ENCODE results near the gene DLL3.

DLL3 gene

DNA sequence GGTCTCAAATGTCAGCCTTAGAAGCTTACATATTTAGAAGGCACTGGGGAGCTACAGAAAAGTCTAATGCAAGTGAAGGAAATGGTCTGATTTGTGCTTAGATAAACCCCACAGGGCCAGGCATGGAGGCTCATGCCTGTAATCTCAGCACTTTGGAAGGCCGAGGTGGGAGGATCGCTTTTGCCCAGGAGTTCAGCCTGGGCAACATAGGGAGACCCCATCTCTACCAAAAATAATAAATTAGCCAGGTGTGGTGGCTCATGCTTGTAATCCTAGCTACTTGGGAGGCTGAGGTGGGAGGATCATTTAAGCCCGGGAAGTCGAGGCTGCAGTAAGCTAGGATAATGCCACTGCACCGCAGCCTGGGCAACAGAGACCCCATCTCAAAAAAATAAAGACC, 2.7 kb upstream of the DLL3 start:
- no peaks in the 10 kb centered on the region for H3K9me3 ChIP-seq (ENCODE audit: low read depth, low read length)
- TF ChIP-seq EZH2 (IDR thresholded peaks at IDR 0.05) (no peak), POLR2AphosphoS5 (IDR thresholded peaks at IDR 0.05; ENCODE audit: borderline replicate concordance, low read depth, low read length) (no peak), FOXP2 (optimal IDR thresholded peaks at IDR 0.05; ENCODE audit: control extremely low read depth, extremely low read length, insufficient read depth) (no peak)
- no peaks in the 10 kb centered on the region; the same call in 1 of the 2 replicates for H3K36me3 ChIP-seq (ENCODE audit: insufficient read depth, low read length)
- no peak overlapping the region for H3K9ac ChIP-seq (ENCODE audit: insufficient read length)
- H3K4me3 ChIP-seq = no peak overlapping the region
- DNase-seq (ENCODE audit: low read depth, low spot score) = no peak
- H3K27ac ChIP-seq = no peak overlapping the region

DNA sequence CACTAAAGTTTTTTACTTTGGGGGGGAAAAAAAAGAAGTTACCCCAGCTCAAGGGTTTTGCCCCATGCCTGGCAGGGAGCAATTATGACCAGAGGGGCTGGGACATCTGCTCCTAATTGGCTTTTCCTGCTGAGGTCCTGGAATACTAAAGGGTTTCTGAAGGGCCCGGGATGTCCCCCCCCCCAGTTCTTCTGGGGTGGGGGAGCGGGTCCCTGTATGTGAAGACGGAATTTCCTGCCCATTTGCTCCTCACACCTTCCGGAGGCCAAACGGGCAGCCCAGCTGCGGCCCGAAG, 1.1 kb upstream of the DLL3 start:
- no peak overlapping the region for H3K27ac ChIP-seq
- no peak overlapping the region for H3K9ac ChIP-seq (ENCODE audit: insufficient read length)
- H3K4me3 ChIP-seq = peak overlapping the region; percentile 90
- TF ChIP-seq FOXP2 (optimal IDR thresholded peaks at IDR 0.05; ENCODE audit: control extremely low read depth, extremely low read length, insufficient read depth) = no peak
- TF ChIP-seq EZH2 (IDR thresholded peaks at IDR 0.05) = no peak
- TF ChIP-seq POLR2AphosphoS5 (IDR thresholded peaks at IDR 0.05; ENCODE audit: borderline replicate concordance, low read depth, low read length) = no peak
- DNase-seq (ENCODE audit: low read depth, low spot score) = no peak
- no peaks in the 10 kb centered on the region for H3K36me3 ChIP-seq (ENCODE audit: insufficient read depth, low read length)
- no peaks in the 10 kb centered on the region for H3K9me3 ChIP-seq (ENCODE audit: low read depth, low read length)

DNA sequence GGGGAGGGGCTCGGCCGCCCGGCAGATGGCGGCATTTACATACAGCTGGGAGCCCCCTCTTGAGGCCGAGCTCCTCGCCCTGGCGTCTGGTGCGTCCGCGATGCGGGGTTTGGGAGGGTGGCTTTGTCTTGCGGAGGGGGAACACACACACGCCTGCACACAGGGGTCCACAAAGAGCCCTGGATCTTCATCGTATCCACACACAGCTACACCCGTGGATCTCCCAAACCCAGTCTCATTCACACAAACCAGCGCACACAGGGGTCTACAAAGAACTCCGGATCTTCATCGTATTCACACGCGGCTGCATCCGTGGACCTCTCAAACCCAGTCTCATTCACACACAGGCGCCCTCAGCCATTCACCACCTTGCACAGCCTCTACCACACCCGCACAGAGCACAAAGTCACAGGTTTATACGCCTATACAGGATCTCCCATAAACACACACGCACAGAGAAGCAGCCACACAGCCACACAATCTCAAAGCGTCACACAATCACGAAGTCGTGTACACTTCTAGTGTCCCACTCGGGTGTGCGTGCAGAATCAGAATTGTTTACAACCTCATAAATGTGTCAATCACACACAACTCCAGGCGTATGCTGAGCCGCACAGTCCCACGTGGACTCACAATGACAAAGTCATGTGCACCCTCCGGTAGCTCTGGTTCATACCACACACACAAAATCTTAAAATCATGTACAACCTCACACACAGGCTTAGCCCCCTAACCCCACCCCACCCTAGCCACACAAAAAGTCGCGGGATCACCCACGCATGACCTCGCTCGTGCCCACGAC, 550 bp upstream of the DLL3 start:
- TF ChIP-seq EZH2 (IDR thresholded peaks at IDR 0.05) (no peak), FOXP2 (optimal IDR thresholded peaks at IDR 0.05; ENCODE audit: control extremely low read depth, extremely low read length, insufficient read depth) (no peak), POLR2AphosphoS5 (IDR thresholded peaks at IDR 0.05; ENCODE audit: borderline replicate concordance, low read depth, low read length) (no peak)
- Histone ChIP-seq H3K9me3 (ENCODE audit: low read depth, low read length) (no peaks in the 10 kb centered on the region), H3K36me3 (ENCODE audit: insufficient read depth, low read length) (no peaks in the 10 kb centered on the region), H3K27ac (no peak overlapping the region), H3K4me3 (peak overlapping the region; percentile 90), H3K9ac (ENCODE audit: insufficient read length) (peak overlapping the region; percentile 68)
- DNase-seq (ENCODE audit: low read depth, low spot score) = no peak

DNA sequence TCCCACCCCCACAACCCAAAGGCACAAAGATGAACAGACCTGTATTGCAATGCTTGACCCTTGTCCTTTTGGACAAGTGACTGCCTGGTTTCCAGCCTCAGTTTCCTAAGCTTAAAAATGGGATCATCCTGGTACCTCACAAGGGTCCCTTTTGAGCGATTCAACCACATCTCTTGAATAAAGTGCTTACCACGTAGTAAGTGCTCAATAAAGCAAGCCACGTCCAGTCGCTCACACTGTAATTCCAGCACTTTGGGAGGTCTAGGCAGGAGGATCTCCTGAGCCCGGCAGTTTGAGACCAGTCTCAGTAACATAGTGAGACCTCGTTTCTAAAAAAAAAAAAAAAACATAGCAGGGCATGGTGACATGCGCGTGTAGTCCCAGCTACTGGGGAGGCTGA, 1.2 kb downstream of the DLL3 start:
- no peak overlapping the region for H3K27ac ChIP-seq
- H3K36me3 ChIP-seq (ENCODE audit: insufficient read depth, low read length) = no peaks in the 10 kb centered on the region
- H3K4me3 ChIP-seq = no peak overlapping the region
- DNase-seq (ENCODE audit: low read depth, low spot score) = no peak
- no peak overlapping the region for H3K9ac ChIP-seq (ENCODE audit: insufficient read length)
- TF ChIP-seq EZH2 (IDR thresholded peaks at IDR 0.05) (no peak), FOXP2 (optimal IDR thresholded peaks at IDR 0.05; ENCODE audit: control extremely low read depth, extremely low read length, insufficient read depth) (no peak), POLR2AphosphoS5 (IDR thresholded peaks at IDR 0.05; ENCODE audit: borderline replicate concordance, low read depth, low read length) (no peak)
- no peaks in the 10 kb centered on the region for H3K9me3 ChIP-seq (ENCODE audit: low read depth, low read length)

DNA sequence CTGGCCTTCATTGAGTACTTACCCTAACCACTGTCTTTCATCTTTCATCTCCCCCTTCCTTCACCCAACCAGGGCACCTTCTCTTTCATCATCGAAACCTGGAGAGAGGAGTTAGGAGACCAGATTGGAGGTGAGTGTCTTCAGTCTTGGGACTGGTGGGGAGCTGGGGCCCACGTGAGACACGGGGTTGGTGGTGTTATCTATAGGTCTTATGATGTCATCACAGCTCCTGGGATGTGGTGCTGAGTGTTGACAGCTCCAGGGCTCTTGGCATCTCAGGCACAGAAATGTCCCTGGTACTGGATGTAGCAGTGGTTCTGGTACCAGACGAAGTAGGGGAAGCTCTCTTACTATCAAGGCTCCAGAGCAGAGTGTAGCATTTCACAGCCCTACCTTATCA, 1.8 kb downstream of the DLL3 start:
- no peak for DNase-seq (ENCODE audit: low read depth, low spot score)

DNA sequence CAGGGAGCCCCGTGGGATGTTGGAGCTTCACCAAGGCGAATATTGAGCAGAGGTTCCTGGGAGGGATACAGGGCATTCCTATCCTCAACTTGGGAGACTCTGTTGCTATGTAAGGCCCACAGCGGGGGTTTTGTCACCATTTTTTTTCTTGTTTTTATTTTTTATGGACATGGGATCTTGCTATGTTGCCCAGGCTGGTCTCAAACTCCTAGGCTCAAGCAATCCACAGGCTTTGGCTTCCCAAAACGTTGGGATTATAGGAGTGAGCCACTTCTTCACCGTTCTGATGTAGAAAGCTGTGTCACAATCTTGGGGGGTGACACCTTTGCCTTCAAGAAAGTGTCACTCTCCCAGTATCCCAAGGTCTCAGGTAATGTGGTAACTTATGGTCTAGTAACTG, 2.6 kb downstream of the DLL3 start:
- no peak overlapping the region for H3K4me3 ChIP-seq
- H3K36me3 ChIP-seq (ENCODE audit: insufficient read depth, low read length) = no peaks in the 10 kb centered on the region
- TF ChIP-seq EZH2 (IDR thresholded peaks at IDR 0.05) (no peak), FOXP2 (optimal IDR thresholded peaks at IDR 0.05; ENCODE audit: control extremely low read depth, extremely low read length, insufficient read depth) (no peak), POLR2AphosphoS5 (IDR thresholded peaks at IDR 0.05; ENCODE audit: borderline replicate concordance, low read depth, low read length) (no peak)
- no peak overlapping the region for H3K27ac ChIP-seq
- no peaks in the 10 kb centered on the region for H3K9me3 ChIP-seq (ENCODE audit: low read depth, low read length)
- DNase-seq (ENCODE audit: low read depth, low spot score) = no peak
- H3K9ac ChIP-seq (ENCODE audit: insufficient read length) = no peak overlapping the region

More for the DNA sequence above, 1.8 kb downstream of the DLL3 start:
- Histone ChIP-seq H3K27ac (no peak overlapping the region), H3K36me3 (ENCODE audit: insufficient read depth, low read length) (no peaks in the 10 kb centered on the region), H3K9me3 (ENCODE audit: low read depth, low read length) (no peaks in the 10 kb centered on the region), H3K4me3 (no peak overlapping the region), H3K9ac (ENCODE audit: insufficient read length) (no peak overlapping the region)
- TF ChIP-seq POLR2AphosphoS5 (IDR thresholded peaks at IDR 0.05; ENCODE audit: borderline replicate concordance, low read depth, low read length) (no peak), FOXP2 (optimal IDR thresholded peaks at IDR 0.05; ENCODE audit: control extremely low read depth, extremely low read length, insufficient read depth) (no peak), EZH2 (IDR thresholded peaks at IDR 0.05) (no peak)

DNA sequence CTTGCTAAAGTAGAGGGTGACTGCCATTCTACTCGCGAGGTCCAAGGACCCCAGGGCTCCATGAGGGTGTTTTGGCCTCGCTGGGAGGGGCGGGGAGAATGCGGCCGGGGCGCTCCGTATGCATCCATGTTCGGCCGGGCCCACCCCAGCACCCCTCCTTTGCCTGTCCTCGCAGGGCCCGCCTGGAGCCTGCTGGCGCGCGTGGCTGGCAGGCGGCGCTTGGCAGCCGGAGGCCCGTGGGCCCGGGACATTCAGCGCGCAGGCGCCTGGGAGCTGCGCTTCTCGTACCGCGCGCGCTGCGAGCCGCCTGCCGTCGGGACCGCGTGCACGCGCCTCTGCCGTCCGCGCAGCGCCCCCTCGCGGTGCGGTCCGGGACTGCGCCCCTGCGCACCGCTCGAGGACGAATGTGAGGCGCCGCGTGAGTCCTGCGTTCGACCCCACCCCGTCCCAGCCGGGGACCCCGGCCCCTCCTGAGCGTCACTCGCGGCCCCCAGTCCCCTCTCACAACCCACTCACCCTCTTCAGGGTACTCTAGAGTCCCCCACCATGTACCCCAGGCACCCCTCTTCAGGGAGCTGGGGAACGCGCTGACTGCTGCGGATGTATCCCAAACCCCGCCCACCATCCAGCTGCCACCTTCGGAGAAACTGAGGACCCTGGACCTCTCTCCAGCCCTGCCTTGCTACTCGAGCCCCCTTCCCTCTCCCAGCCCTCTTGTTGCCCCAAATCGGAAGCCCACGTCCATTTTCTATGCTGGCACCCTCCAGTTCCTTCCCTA, 4.1 kb downstream of the DLL3 start:
- DNase-seq (ENCODE audit: low read depth, low spot score) = no peak
- Histone ChIP-seq H3K9me3 (ENCODE audit: low read depth, low read length) (no peaks in the 10 kb centered on the region), H3K4me3 (peak overlapping the region; percentile 55), H3K9ac (ENCODE audit: insufficient read length) (no peak overlapping the region), H3K36me3 (ENCODE audit: insufficient read depth, low read length) (no peaks in the 10 kb centered on the region), H3K27ac (no peak overlapping the region)
- no peak for TF ChIP-seq POLR2AphosphoS5 (IDR thresholded peaks at IDR 0.05; ENCODE audit: borderline replicate concordance, low read depth, low read length)
- TF ChIP-seq EZH2 (IDR thresholded peaks at IDR 0.05) = no peak
- TF ChIP-seq FOXP2 (optimal IDR thresholded peaks at IDR 0.05; ENCODE audit: control extremely low read depth, extremely low read length, insufficient read depth) = no peak

DNA sequence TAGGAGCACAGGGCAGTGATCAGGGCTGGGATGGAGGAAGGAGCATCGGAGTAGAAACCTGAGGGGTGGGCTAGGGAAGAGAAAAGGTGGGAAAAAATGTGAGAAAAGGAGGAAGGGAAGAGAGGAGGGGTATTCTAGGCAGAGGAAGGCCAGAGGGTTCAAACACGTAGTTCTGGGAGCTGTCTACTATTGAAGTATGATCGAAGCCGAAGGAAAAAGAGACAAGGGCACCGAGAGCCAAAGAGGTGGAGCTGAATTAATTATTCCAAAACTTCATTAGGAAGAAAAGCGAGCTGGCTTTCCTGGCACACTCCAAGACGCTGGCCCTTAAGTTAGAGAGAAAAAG, 7.8 kb downstream of the DLL3 start:
- H3K9me3 ChIP-seq (ENCODE audit: low read depth, low read length) = no peaks in the 10 kb centered on the region
- H3K9ac ChIP-seq (ENCODE audit: insufficient read length) = no peak overlapping the region
- no peak for DNase-seq (ENCODE audit: low read depth, low spot score)
- H3K36me3 ChIP-seq (ENCODE audit: insufficient read depth, low read length) = no peaks in the 10 kb centered on the region
- peak overlapping the region; percentile 86 for H3K4me3 ChIP-seq
- TF ChIP-seq EZH2 (IDR thresholded peaks at IDR 0.05) (no peak), FOXP2 (optimal IDR thresholded peaks at IDR 0.05; ENCODE audit: control extremely low read depth, extremely low read length, insufficient read depth) (no peak), POLR2AphosphoS5 (IDR thresholded peaks at IDR 0.05; ENCODE audit: borderline replicate concordance, low read depth, low read length) (no peak)
- H3K27ac ChIP-seq = no peak overlapping the region

Measured in SK-N-MC (cell line).